HS-27A (cell line): ENCODE results near the gene RAPH1.

Experiments
- DNase-seq: peaks from one replicate; pipeline ENCODE4 v3.0.0-alpha.2; 2012; ENCODE audit warnings: low read depth, missing footprints

RAPH1 gene

GRCh38 chr2:203484266-203485112 is 50.6 kb downstream of the RAPH1 start:
- no peak for DNase-seq

GRCh38 chr2:203480623-203481022 is 54.5 kb downstream of the RAPH1 start:
- DNase-seq = no peak

- no peak for DNase-seq
These were observed 58.2 kb downstream of the RAPH1 start for GRCh38 chr2:203476881-203477280.

- no peak for DNase-seq
These were observed 63.8 kb downstream of the RAPH1 start for GRCh38 chr2:203471323-203471722.

- no peak for DNase-seq
These were observed 64.7 kb downstream of the RAPH1 start for GRCh38 chr2:203470371-203470770.

- DNase-seq = no peak
These were observed 65.6 kb downstream of the RAPH1 start for GRCh38 chr2:203469546-203469945.

GRCh38 chr2:203463266-203463678 is 71.8 kb downstream of the RAPH1 start:
- DNase-seq = no peak

GRCh38 chr2:203462308-203462707 is 72.8 kb downstream of the RAPH1 start:
- DNase-seq = no peak

- no peak for DNase-seq
These were observed 73.4 kb downstream of the RAPH1 start for GRCh38 chr2:203461746-203462145.

GRCh38 chr2:203455209-203455608 is 79.9 kb downstream of the RAPH1 start:
- DNase-seq = no peak

GRCh38 chr2:203453858-203454451 is 81.1 kb downstream of the RAPH1 start:
- peak; percentile 4 for DNase-seq

- no peak for DNase-seq
These were observed 83.4 kb downstream of the RAPH1 start for GRCh38 chr2:203451689-203452088.

GRCh38 chr2:203451011-203451410 is 84.1 kb downstream of the RAPH1 start:
- DNase-seq = peak; percentile 4

GRCh38 chr2:203450561-203450960 is 84.5 kb downstream of the RAPH1 start:
- no peak for DNase-seq

- no peak for DNase-seq
These were observed 88.3 kb downstream of the RAPH1 start for GRCh38 chr2:203446780-203447179.

GRCh38 chr2:203446071-203446481 is 89.0 kb downstream of the RAPH1 start:
- DNase-seq = peak; percentile 22

GRCh38 chr2:203444738-203445137 is 90.4 kb downstream of the RAPH1 start:
- no peak for DNase-seq

- DNase-seq = no peak
These were observed 92.6 kb downstream of the RAPH1 start for GRCh38 chr2:203442463-203442862.

GRCh38 chr2:203441463-203441862 is 93.6 kb downstream of the RAPH1 start:
- no peak for DNase-seq

- DNase-seq = no peak
These were observed 94.4 kb downstream of the RAPH1 start for GRCh38 chr2:203440671-203441070.

- DNase-seq = no peak
These were observed 96.6 kb downstream of the RAPH1 start for GRCh38 chr2:203438528-203438927.

GRCh38 chr2:203437511-203437910 is 97.6 kb downstream of the RAPH1 start:
- no peak for DNase-seq

- no peak for DNase-seq
These were observed 98.6 kb downstream of the RAPH1 start for GRCh38 chr2:203436496-203436895.

GRCh38 chr2:203432811-203433210 is 102.3 kb downstream of the RAPH1 start:
- no peak for DNase-seq
